HG03521 (cell line): Measurements from ENCODE around the gene CEND1.

Experiments used
- ATAC-seq: cut with Tn5 transposase; IDR thresholded peaks from one replicate; pipeline ENCODE4 v1.9.1; 2021; ENCODE audit warnings: mild to moderate bottlenecking, moderate library complexity; ENCODE audit not compliant: unreplicated experiment

Gene CEND1

DNA sequence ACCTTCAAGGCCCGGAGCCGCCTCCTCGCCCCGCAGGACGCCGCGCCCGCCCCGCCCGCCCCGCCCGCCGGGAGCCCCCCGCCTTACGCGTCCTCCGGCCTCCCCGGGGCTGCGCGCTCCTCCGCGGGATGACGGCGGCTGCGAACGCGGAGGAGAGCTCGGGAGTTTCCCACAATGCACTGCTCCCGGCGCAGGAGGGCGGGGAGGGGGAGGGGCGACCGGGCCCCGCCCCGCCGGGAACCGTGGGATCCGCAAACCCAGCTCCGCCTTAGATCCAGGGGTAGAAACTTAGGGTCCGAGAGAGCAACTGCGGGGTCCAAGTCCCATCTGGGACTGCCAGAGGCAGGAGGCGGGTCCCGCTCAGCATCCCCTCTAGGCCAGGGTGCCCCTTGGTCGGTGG lies at the start of gene CEND1:
Gene CEND1, minus strand, starts transcription at position 148 of the 400 bp plus-strand sequence. CDS start 1,514 bp downstream, outside the sequence.
- ATAC-seq, result no peak

GRCh38 chr11:839280-839623 lies 49.4 kb upstream of the CEND1 start:
- ATAC-seq, result no peak

DNA sequence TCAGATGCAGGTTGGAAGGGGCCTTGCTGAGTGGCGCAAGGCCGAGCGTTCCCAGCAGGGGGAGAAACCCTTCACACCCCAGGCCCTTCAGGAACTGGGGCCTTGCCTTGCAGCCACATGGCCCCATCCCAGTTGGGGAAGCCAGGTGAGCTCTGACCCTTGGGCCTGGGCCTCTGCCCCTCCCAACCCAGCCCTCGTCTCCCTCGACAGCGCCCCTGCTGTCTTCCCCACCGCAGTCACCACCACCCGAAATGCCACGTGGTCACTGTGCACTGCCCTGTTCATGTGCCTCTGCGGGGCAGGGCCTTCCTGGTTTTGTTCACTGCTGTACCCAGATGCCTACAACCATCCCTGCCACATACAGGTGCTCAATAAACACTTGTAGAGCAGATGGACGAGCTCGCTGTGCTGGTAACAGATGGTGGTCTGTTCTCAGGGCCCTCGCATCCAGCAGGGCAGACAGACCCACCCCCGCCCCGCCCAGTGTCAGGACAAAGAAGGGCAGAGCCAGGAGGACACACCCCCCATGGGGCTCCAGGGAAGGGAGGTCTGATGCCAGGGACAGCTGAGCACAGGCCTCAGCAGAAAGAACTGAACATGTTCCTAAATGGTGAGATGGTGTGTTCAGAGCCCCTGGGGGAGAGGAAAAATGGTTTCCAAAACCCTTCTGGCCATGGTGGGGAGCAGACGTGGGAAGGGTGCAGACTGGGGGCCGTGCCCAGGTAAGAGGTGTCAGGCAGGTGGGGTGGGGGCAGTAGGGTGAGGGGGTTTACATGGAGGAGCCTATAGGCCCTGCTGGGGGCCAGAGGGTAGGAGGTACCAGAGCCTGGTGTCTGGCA lies 48.8 kb upstream of the CEND1 start:
- no peak for ATAC-seq

DNA sequence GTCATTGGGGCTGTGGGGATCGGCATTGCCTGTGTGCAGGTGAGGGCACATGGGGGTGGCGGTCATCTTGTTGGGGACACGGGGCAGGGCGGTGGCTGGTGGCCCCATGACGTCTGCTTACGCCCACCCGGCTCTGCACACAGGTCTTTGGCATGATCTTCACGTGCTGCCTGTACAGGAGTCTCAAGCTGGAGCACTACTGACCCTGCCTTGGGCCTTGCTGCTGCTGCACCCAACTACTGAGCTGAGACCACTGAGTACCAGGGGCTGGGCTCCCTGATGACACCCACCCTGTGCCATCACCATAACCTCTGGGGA lies 48.1 kb upstream of the CEND1 start:
- no peak for ATAC-seq

- no peak for ATAC-seq
Measured at GRCh38 chr11:837189-837989, 47.5 kb upstream of the CEND1 start.

- ATAC-seq, result no peak
Measured at GRCh38 chr11:836700-837099, 46.8 kb upstream of the CEND1 start.

GRCh38 chr11:836274-836673 lies 46.4 kb upstream of the CEND1 start:
- ATAC-seq, result no peak

GRCh38 chr11:834371-835316 lies 44.8 kb upstream of the CEND1 start:
- no peak for ATAC-seq

DNA sequence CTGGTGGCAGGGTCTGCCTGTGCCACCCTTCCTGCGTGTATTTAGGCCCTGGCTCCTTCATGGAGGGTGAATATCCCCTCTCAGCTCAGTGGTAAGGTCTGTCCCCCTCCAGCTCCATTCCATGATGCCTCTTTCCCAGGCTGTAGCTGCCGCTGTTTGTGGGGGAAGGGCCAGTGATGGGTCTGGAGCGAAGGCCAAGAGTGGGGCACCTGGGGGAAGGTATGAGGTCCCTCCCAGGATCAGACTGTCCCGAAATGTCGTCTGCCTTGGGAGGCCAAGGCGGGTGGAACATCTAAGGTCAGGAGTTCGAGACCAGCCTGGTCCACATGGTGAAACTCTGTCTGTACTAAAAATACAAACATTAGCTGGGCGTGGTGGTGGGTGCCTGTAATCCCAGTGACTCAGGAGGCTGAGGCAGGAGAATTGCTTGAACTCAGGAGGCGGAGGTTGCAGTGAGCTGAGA lies 44.0 kb upstream of the CEND1 start:
- no peak for ATAC-seq

DNA sequence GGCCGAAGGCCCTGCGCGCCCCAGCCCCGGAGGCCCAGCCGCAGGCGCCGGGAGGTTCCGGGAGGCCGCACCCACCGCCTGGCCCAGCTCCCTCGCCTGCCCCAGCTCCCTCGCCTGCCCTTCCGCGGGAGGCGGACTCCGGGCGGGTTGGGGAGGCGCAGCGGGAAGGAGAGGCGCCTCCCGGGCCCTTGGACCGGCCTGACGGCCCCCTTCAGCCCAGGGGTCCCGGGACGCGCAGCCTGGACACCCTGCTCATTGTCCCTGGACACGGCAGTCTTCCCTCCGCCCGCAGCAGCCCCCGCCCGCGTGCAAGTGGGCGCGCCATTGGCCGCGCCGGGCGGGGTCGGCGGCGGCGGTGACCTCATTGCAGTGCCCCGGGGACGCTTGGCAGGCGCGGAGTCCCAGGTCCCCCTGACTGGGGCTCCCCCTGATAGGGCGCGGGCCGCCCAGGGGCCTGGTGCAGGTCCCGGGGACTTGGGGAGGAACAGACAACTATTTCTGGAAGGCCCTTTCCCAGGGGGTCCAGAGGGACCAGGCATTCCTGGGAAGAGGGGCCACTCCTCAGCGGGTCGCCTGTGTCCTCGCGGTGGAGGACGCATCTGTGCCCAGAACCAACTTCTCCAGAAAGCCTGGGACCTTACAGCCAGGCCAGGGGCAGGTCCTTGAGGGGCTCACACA lies 43.4 kb upstream of the CEND1 start:
- no peak for ATAC-seq

DNA sequence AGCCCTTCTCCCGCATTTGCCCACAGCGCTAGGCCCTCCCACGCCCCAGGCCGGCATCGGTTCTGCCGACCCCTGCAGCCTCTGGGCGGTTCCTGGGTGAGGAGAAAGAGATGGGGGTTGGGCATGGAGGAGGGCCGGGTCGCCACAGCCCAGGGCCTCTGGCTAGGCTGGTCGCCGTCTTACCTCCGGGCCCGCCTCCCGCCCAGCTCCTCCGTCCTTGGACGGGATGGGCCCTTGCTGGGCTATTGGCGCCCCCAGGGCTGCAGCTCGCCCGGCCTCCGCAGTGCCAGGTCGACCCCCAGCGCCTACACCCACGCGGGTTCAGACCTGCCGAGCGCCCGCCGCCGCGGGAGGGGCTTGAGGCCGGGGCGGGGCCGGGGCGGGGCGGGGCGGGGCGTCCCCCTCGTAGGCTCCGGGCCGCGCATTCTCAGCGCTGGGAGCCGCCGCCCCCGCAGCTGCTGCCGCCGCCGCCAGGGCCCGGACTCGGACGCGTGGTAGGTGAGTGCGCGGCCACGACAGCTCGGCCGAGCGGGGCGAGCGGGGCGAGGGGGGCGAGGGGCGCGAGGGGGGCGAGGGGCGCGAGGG lies 42.7 kb upstream of the CEND1 start, which contains the start of gene CD151:
Gene CD151, plus strand, starts transcription at position 424 of the 585 bp plus-strand sequence. CDS start 3,118 bp downstream, outside the sequence.
- no peak for ATAC-seq

GRCh38 chr11:831961-832528 lies 42.2 kb upstream of the CEND1 start:
- no peak for ATAC-seq

- no peak for ATAC-seq
Measured at GRCh38 chr11:831118-831864, 41.4 kb upstream of the CEND1 start.

DNA sequence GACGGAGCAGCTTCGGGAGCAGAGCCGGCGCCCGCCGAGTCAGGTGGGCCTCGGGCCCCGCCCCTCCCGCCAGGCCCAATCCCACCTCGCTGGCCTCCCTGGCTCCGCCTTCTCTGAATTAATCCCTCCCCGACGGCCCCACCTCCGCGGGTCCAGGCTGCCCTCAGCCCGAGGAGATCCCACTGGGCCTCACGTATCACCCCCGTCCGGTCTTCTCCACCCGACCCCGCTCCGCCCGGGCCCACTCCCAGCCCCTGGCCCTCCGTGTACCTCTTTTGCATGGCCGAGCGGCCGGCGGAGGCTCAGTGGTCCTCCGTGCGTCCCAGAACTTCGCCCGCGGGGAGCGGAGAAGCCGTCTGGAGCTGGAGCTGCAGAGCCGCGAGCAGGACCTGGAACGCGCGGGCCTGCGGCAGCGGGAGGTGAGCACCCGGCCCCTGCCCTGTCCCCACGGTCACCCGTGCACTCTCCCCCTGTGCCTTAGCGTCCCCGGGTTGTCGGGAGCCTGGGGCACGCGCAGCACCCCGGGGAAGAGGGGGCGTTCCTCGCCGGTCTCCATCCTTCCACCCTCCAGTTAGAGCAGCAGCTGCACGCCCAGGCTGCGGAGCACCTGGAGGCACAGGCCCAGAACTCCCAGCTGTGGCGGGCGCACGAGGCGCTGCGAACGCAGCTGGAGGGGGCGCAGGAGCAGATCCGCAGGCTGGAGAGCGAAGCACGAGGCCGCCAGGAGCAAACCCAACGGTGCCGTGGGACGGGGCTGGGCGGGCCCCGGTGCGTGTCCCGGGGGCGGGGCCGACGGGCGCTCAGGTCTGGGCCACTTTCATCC lies 40.6 kb upstream of the CEND1 start:
- peak; percentile 29 for ATAC-seq

DNA sequence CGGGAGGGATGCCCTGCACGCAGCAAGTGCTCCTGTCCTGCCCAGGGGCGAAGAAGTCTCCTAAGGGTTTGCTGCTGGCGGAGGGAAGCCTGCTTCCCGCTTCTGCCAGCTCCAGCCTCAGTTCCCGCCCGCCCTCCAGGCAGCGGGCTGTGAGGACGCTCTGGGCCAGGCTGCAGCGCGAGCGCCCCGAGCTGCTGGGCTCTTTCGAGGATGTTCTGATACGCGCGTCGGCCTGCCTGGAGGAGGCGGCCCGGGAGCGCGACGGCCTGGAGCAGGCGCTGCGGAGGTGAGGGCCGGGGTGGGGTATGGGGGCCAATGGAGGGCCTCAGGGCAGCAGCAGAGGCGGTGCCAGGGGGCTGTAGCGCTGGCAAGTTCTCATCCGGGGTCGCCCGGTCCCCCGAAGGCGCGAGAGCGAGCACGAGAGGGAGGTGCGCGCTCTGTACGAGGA lies 40.0 kb upstream of the CEND1 start:
- ATAC-seq, result no peak

GRCh38 chr11:829176-829846 lies 39.4 kb upstream of the CEND1 start:
- no peak for ATAC-seq

GRCh38 chr11:828506-829175 lies 38.8 kb upstream of the CEND1 start:
- no peak for ATAC-seq
